ENCODE data around the gene TMEM63A.

GRCh38 chr1:225873281-225873850, 8.8 kb downstream of the TMEM63A start:
- no peak for TF ChIP-seq POLR2A (IDR thresholded peaks at IDR 0.05)
- TF ChIP-seq CTCF (IDR thresholded peaks at IDR 0.05), result no peak

All from heart left ventricle (tissue), 13 donors.